Smooth muscle cell of the brain vasculature (primary cell): ENCODE measurements around the gene FOXL1.

Experiments
- DNase-seq: peaks from one replicate; pipeline ENCODE4 v3.0.0-alpha.2; 2012; ENCODE audit warnings: low read depth, low spot score

The FOXL1 gene

GRCh38 chr16:86631444-86631843 lies 53.1 kb downstream of the FOXL1 start:
- no peak for DNase-seq
